ENCODE measurements around the gene TMEM86A. TPM values are rescaled to one million over a fixed set of nuclear protein-coding genes. Genes with fewer than 3 reads are reported as not detected.

Gene TMEM86A
- total and polyA plus RNA-seq, 2 donors (not counting 3 experiments of a cell fraction or from before 2014, with no cell fraction given), result 2.1 to 2.6 TPM

DNA sequence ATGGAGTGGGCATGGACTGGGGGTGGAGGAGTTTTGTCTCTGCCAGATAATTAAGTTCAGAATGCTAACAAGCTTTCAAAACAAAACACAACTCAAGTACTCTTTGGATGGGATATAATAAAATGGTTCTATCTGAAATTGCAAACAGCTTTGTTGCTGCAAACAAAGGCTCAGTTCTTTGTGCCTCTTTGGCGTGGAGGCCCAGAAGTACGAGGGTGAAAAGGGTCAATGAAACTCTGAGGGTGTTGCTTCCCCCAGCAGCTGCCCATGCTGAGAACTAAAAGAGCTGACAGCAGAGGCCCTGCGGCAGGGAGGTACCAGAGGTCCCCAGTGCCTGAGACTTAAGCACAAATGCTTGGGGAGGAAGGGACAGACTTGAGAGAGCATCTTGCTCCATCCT is 53.9 kb downstream of the TMEM86A start:
- no peak overlapping the region for H3K4me2 ChIP-seq (ENCODE audit: insufficient read depth, low read length)
- intact Hi-C loops (cut with micrococcal nuclease) (no loop called here), dilution Hi-C loops (cut with MboI; ENCODE audit: extremely low pct_ligation_motif_present, low sequenced_read_pairs) (no loop called here)
- no peaks in the 10 kb centered on the region for H3K9me1 ChIP-seq (replicated peaks; ENCODE audit: control insufficient read depth, extremely low read depth, insufficient read depth, low read length)
- BruUV-seq (replicated peaks), result no TSS peak
- TF ChIP-seq, protein P1, sequence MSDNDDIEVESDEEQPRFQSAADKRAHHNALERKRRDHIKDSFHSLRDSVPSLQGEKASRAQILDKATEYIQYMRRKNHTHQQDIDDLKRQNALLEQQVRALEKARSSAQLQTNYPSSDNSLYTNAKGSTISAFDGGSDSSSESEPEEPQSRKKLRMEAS (IDR thresholded peaks at IDR 0.05; ENCODE audit: insufficient read depth, insufficient read length), result no peak
- TF ChIP-seq, protein P2, sequence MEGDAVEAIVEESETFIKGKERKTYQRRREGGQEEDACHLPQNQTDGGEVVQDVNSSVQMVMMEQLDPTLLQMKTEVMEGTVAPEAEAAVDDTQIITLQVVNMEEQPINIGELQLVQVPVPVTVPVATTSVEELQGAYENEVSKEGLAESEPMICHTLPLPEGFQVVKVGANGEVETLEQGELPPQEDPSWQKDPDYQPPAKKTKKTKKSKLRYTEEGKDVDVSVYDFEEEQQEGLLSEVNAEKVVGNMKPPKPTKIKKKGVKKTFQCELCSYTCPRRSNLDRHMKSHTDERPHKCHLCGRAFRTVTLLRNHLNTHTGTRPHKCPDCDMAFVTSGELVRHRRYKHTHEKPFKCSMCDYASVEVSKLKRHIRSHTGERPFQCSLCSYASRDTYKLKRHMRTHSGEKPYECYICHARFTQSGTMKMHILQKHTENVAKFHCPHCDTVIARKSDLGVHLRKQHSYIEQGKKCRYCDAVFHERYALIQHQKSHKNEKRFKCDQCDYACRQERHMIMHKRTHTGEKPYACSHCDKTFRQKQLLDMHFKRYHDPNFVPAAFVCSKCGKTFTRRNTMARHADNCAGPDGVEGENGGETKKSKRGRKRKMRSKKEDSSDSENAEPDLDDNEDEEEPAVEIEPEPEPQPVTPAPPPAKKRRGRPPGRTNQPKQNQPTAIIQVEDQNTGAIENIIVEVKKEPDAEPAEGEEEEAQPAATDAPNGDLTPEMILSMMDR (IDR thresholded peaks at IDR 0.05; ENCODE audit: extremely low read depth in 1 of 2, insufficient read depth in 1 of 2, low read depth in 1 of 2, low read length in 2 of 2), result no peak
- no peak for TF ChIP-seq JUN (IDR thresholded peaks at IDR 0.05; ENCODE audit: borderline replicate concordance, insufficient read depth, insufficient read length, low read depth)
- no peak for TF ChIP-seq FOS (IDR thresholded peaks at IDR 0.05; ENCODE audit: borderline replicate concordance, insufficient read depth, low read length)
- TF ChIP-seq POLR2AphosphoS5 (IDR thresholded peaks at IDR 0.05; ENCODE audit: insufficient read depth, low read depth, low read length), result no peak
- TF ChIP-seq GATA2 (IDR thresholded peaks at IDR 0.05; ENCODE audit: insufficient read depth, insufficient read length, low read depth, low read length), result no peak
- peaks cover 12% of the 10 kb centered on the region for H3K4me1 ChIP-seq (ENCODE audit: control insufficient read depth, extremely low read depth, insufficient read depth, low read length)
- POLR2A ChIA-PET, result no interaction called here
- H3K9ac ChIP-seq (replicated peaks; ENCODE audit: extremely low read depth, insufficient read depth, low read length), result no peak overlapping the region
- no peaks in the 10 kb centered on the region for H4K20me1 ChIP-seq (replicated peaks; ENCODE audit: control insufficient read depth, extremely low read depth, insufficient read depth, low read length)
- H3K4me3 ChIP-seq (replicated peaks in 1 of 3; ENCODE audit: insufficient read depth in 1 of 3, low read depth in 1 of 3, low read length in 3 of 3), result no peak overlapping the region
- H3K9me3 ChIP-seq (replicated peaks; ENCODE audit: control insufficient read depth, insufficient read depth, low read length), result no peaks in the 10 kb centered on the region
- no peak overlapping the region for H2AFZ ChIP-seq (ENCODE audit: low read depth, low read length)
- H3K27ac ChIP-seq (ENCODE audit: insufficient read depth, low read depth, low read length), result no peak overlapping the region
- peaks cover 0 to 4% of the 10 kb centered on the region in 2 experiments for H3K27me3 ChIP-seq (ENCODE audit: control insufficient read depth in 2 of 2, insufficient read depth in 2 of 2, low read length in 2 of 2)
- CTCF ChIA-PET, result interaction anchor here (1.4 kb wide), 1 partner anchor 12 kb away, joined by 6 read pairs; no protein-coding TSS in a partner anchor
- H3K79me2 ChIP-seq (ENCODE audit: control insufficient read depth, insufficient read depth, low read length), result no peaks in the 10 kb centered on the region
- no peaks in the 10 kb centered on the region for H3K36me3 ChIP-seq (ENCODE audit: control insufficient read depth in 2 of 2, extremely low read depth in 1 of 2, insufficient read depth in 2 of 2, low read length in 2 of 2)
- FAIRE-seq (no peak), DNase-seq (ENCODE audit: low read depth, low spot score) (no peak)

Measured in endothelial cell of umbilical vein (primary cell).